ENCODE measurements around the gene PRSS53.

- TF ChIP-seq EZH2phosphoT487 (IDR thresholded peaks at IDR 0.05; ENCODE audit: low read depth) = no peak
- TF ChIP-seq CTCF (IDR thresholded peaks at IDR 0.05; ENCODE audit: low read depth, low read length) = no peak
These were observed 31.4 kb upstream of the PRSS53 start for GRCh38 chr16:31120129-31120528.
